HUES48 (cell line): Measurements from ENCODE around the gene KLHL14.

Experiments
- H3K27ac ChIP-seq: one replicate; pipeline ENCODE4 v1.7.0; 2013; ENCODE audit warnings: low read depth, low read length, inconsistent platforms
- H3K27me3 ChIP-seq: 2 replicates; pipeline ENCODE4 v1.6.1; 2013; ENCODE audit warnings: mild to moderate bottlenecking, low read length; ENCODE audit not compliant: control insufficient read depth, insufficient read depth
- H3K36me3 ChIP-seq: 2 replicates; pipeline ENCODE4 v1.6.1; 2013; ENCODE audit warnings: low read length; ENCODE audit not compliant: control insufficient read depth, insufficient read depth
- H3K4me1 ChIP-seq: 2 replicates; pipeline ENCODE4 v1.6.1; 2013; ENCODE audit warnings: mild to moderate bottlenecking, low read length; ENCODE audit not compliant: control insufficient read depth, insufficient read depth
- H3K4me3 ChIP-seq: 2 replicates; pipeline ENCODE4 v1.5.1; 2013; ENCODE audit warnings: mild to moderate bottlenecking, low read depth, low read length
- H3K9ac ChIP-seq: 2 replicates; pipeline ENCODE4 v1.6.1; 2013; ENCODE audit warnings: mild to moderate bottlenecking, low read depth, low read length, moderate library complexity
- H3K9me3 ChIP-seq: 2 replicates; pipeline ENCODE4 v1.6.1; 2013; ENCODE audit warnings: low read length; ENCODE audit not compliant: control insufficient read depth, insufficient read depth

The KLHL14 gene

GRCh38 chr18:32772581-32773381 lies at the start of gene KLHL14:
TSS of gene KLHL14 (minus strand) at chr18:32773023. CDS start at chr18:32770591, 2,432 bp downstream.
- H3K4me3 ChIP-seq: peak within 1 kb of the TSS; percentile 62
- no peak within 1 kb of the TSS for H3K9ac ChIP-seq
- H3K4me1 ChIP-seq: peaks cover 36% of the 10 kb centered on the region
- H3K9me3 ChIP-seq: no peaks in the 10 kb centered on the region
- peaks cover 68% of the 10 kb centered on the region for H3K27me3 ChIP-seq
- no peaks in the 10 kb centered on the region for H3K36me3 ChIP-seq
- H3K27ac ChIP-seq: no peak within 1 kb of the TSS

- no peak overlapping the region for H3K27ac ChIP-seq
Measured at GRCh38 chr18:32822197-32822596, 49.4 kb upstream of the KLHL14 start.

GRCh38 chr18:32815881-32816280 lies 43.1 kb upstream of the KLHL14 start:
- Histone ChIP-seq H3K4me1 (no peaks in the 10 kb centered on the region), H3K4me3 (no peak overlapping the region), H3K27ac (no peak overlapping the region), H3K9me3 (no peaks in the 10 kb centered on the region), H3K9ac (no peak overlapping the region), H3K27me3 (no peaks in the 10 kb centered on the region), H3K36me3 (no peaks in the 10 kb centered on the region)

More at GRCh38 chr18:32822197-32822596, 49.4 kb upstream of the KLHL14 start:
- H3K9me3 ChIP-seq: no peaks in the 10 kb centered on the region
- no peaks in the 10 kb centered on the region for H3K27me3 ChIP-seq
- H3K36me3 ChIP-seq: no peaks in the 10 kb centered on the region
- no peaks in the 10 kb centered on the region for H3K4me1 ChIP-seq
- no peak overlapping the region for H3K9ac ChIP-seq
- H3K4me3 ChIP-seq: no peak overlapping the region

GRCh38 chr18:32812342-32812741 lies 39.5 kb upstream of the KLHL14 start:
- no peak overlapping the region for H3K4me3 ChIP-seq
- H3K4me1 ChIP-seq: no peaks in the 10 kb centered on the region
- no peak overlapping the region for H3K27ac ChIP-seq
- H3K9ac ChIP-seq: no peak overlapping the region
- no peaks in the 10 kb centered on the region for H3K27me3 ChIP-seq
- no peaks in the 10 kb centered on the region for H3K9me3 ChIP-seq
- no peaks in the 10 kb centered on the region for H3K36me3 ChIP-seq

GRCh38 chr18:32810314-32810713 lies 37.5 kb upstream of the KLHL14 start:
- no peaks in the 10 kb centered on the region for H3K4me1 ChIP-seq
- H3K27ac ChIP-seq: no peak overlapping the region
- H3K36me3 ChIP-seq: no peaks in the 10 kb centered on the region
- H3K27me3 ChIP-seq: no peaks in the 10 kb centered on the region
- no peak overlapping the region for H3K9ac ChIP-seq
- H3K9me3 ChIP-seq: no peaks in the 10 kb centered on the region
- no peak overlapping the region for H3K4me3 ChIP-seq

- Histone ChIP-seq H3K9ac (no peak overlapping the region), H3K9me3 (no peaks in the 10 kb centered on the region), H3K36me3 (no peaks in the 10 kb centered on the region), H3K27ac (no peak overlapping the region), H3K4me3 (no peak overlapping the region), H3K4me1 (no peaks in the 10 kb centered on the region), H3K27me3 (no peaks in the 10 kb centered on the region)
Measured at GRCh38 chr18:32805354-32805753, 32.5 kb upstream of the KLHL14 start.

- Histone ChIP-seq H3K36me3 (no peaks in the 10 kb centered on the region), H3K4me3 (no peak overlapping the region), H3K27ac (peak overlapping the region; percentile 38), H3K27me3 (no peaks in the 10 kb centered on the region), H3K4me1 (no peaks in the 10 kb centered on the region), H3K9ac (no peak overlapping the region), H3K9me3 (no peaks in the 10 kb centered on the region)
Measured at GRCh38 chr18:32804134-32804888, 31.5 kb upstream of the KLHL14 start.

GRCh38 chr18:32803568-32803967 lies 30.7 kb upstream of the KLHL14 start:
- Histone ChIP-seq H3K27me3 (no peaks in the 10 kb centered on the region), H3K36me3 (no peaks in the 10 kb centered on the region), H3K9ac (no peak overlapping the region), H3K4me1 (no peaks in the 10 kb centered on the region), H3K9me3 (no peaks in the 10 kb centered on the region), H3K4me3 (no peak overlapping the region), H3K27ac (no peak overlapping the region)

GRCh38 chr18:32802591-32803451 lies 30.0 kb upstream of the KLHL14 start:
- Histone ChIP-seq H3K4me1 (no peaks in the 10 kb centered on the region), H3K27me3 (no peaks in the 10 kb centered on the region), H3K27ac (no peak overlapping the region), H3K9ac (no peak overlapping the region), H3K9me3 (no peaks in the 10 kb centered on the region), H3K4me3 (no peak overlapping the region), H3K36me3 (no peaks in the 10 kb centered on the region)

- no peaks in the 10 kb centered on the region for H3K9me3 ChIP-seq
- H3K9ac ChIP-seq: no peak overlapping the region
- H3K27me3 ChIP-seq: no peaks in the 10 kb centered on the region
- no peak overlapping the region for H3K27ac ChIP-seq
- H3K4me3 ChIP-seq: no peak overlapping the region
- H3K36me3 ChIP-seq: no peaks in the 10 kb centered on the region
- no peaks in the 10 kb centered on the region for H3K4me1 ChIP-seq
Measured at GRCh38 chr18:32801228-32801627, 28.4 kb upstream of the KLHL14 start.
